ENCODE results near the gene LPAR5. TPM values are rescaled to one million over a fixed set of nuclear protein-coding genes. Genes with fewer than 3 reads are reported as not detected.

Gene LPAR5
- polyA plus RNA-seq, 1 of the 3 experiments (the other 2 are of a cell fraction): 0.03 TPM

DNA sequence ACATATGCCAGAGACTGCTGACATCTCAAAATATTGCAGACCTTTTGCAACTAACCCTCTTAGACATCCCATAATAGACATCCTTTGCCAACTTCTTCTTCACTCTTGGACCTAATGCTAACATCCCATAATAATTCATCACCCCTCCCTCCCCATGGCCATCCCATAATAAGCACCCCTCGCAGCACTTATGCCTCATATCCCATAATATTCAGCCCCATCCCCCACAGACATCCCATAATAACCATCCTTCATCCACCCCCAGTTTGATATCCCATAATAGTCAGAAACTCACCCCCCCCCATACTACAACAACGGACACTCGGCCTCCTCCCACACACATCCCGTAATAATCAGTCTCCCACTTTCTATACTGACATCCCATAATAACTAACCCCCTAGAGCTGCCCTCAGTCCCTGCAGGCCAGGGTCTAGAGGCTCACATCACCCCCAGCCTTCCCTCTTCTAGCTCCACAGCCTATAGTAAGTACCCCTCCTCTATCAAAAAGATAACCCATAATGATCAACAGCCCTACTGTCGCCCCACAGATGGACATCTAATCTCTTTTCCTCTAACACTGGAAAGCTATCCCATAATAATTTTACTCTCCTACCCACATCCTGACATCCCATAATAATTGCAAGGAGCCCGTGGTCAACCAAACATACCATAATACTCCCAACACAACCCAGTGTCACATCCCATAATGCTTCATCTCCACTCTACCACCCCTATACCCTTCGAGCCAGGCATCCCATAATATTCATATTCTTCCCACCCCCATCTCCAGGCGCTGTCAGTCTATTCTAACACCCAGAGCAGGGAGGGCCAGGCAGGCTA, 27.8 kb downstream of the LPAR5 start:
- peaks cover 33% of the 10 kb centered on the region for H4K20me1 ChIP-seq (ENCODE audit: insufficient read depth)
- peaks cover 34% of the 10 kb centered on the region for H3F3A ChIP-seq (replicated peaks; ENCODE audit: insufficient read depth)
- H3K9me3 ChIP-seq: no peaks in the 10 kb centered on the region
- H3K4me1 ChIP-seq (ENCODE audit: control insufficient read depth in 1 of 2, insufficient read depth in 2 of 2, low read depth in 1 of 2, low read length in 1 of 2): peaks cover 38 to 60% of the 10 kb centered on the region in 2 experiments
- ChIA-PET CTCF (interaction anchor here (0.8 to 1.2 kb wide), 4 partner anchors 10 to 262 kb away, joined by 3 to 7 read pairs (median 4); partner anchors contain the start of gene ZNF384), POLR2A (interaction anchor here (0.6 to 1.1 kb wide), 2 partner anchors 33 to 81 kb away, joined by 3 to 5 read pairs; partner anchors contain the start of gene ZNF384)
- WGBS (ENCODE audit: low lambda C conversion rate): 14% methylated on average over 8 of the region's 8 CpGs
- H3K4me3 ChIP-seq (ENCODE audit: low read depth in 2 of 2, low read length in 1 of 2): no peak overlapping the region
- H3K9ac ChIP-seq: no peak overlapping the region
- peak; percentile 66 for DNase-seq
- H3K27me3 ChIP-seq (ENCODE audit: insufficient read depth): no peaks in the 10 kb centered on the region
- no peaks in the 10 kb centered on the region for H3K9me2 ChIP-seq
- TF ChIP-seq, protein P1, sequence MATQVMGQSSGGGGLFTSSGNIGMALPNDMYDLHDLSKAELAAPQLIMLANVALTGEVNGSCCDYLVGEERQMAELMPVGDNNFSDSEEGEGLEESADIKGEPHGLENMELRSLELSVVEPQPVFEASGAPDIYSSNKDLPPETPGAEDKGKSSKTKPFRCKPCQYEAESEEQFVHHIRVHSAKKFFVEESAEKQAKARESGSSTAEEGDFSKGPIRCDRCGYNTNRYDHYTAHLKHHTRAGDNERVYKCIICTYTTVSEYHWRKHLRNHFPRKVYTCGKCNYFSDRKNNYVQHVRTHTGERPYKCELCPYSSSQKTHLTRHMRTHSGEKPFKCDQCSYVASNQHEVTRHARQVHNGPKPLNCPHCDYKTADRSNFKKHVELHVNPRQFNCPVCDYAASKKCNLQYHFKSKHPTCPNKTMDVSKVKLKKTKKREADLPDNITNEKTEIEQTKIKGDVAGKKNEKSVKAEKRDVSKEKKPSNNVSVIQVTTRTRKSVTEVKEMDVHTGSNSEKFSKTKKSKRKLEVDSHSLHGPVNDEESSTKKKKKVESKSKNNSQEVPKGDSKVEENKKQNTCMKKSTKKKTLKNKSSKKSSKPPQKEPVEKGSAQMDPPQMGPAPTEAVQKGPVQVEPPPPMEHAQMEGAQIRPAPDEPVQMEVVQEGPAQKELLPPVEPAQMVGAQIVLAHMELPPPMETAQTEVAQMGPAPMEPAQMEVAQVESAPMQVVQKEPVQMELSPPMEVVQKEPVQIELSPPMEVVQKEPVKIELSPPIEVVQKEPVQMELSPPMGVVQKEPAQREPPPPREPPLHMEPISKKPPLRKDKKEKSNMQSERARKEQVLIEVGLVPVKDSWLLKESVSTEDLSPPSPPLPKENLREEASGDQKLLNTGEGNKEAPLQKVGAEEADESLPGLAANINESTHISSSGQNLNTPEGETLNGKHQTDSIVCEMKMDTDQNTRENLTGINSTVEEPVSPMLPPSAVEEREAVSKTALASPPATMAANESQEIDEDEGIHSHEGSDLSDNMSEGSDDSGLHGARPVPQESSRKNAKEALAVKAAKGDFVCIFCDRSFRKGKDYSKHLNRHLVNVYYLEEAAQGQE (IDR thresholded peaks at IDR 0.05; ENCODE audit: low read depth, low read length): no peak
- TF ChIP-seq RFX5 (IDR thresholded peaks at IDR 0.05; ENCODE audit: low read length): no peak
- TF ChIP-seq, protein P2, sequence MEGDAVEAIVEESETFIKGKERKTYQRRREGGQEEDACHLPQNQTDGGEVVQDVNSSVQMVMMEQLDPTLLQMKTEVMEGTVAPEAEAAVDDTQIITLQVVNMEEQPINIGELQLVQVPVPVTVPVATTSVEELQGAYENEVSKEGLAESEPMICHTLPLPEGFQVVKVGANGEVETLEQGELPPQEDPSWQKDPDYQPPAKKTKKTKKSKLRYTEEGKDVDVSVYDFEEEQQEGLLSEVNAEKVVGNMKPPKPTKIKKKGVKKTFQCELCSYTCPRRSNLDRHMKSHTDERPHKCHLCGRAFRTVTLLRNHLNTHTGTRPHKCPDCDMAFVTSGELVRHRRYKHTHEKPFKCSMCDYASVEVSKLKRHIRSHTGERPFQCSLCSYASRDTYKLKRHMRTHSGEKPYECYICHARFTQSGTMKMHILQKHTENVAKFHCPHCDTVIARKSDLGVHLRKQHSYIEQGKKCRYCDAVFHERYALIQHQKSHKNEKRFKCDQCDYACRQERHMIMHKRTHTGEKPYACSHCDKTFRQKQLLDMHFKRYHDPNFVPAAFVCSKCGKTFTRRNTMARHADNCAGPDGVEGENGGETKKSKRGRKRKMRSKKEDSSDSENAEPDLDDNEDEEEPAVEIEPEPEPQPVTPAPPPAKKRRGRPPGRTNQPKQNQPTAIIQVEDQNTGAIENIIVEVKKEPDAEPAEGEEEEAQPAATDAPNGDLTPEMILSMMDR (IDR thresholded peaks at IDR 0.05): no peak
- no peak for TF ChIP-seq GABPA (IDR thresholded peaks at IDR 0.05; ENCODE audit: low read depth)
- TF ChIP-seq CHD2 (IDR thresholded peaks at IDR 0.05; ENCODE audit: low read length, partially characterized antibody): peak; percentile 45
- no peak for TF ChIP-seq EZH2phosphoT487 (IDR thresholded peaks at IDR 0.05; ENCODE audit: borderline replicate concordance, low read depth)
- TF ChIP-seq, protein P3, sequence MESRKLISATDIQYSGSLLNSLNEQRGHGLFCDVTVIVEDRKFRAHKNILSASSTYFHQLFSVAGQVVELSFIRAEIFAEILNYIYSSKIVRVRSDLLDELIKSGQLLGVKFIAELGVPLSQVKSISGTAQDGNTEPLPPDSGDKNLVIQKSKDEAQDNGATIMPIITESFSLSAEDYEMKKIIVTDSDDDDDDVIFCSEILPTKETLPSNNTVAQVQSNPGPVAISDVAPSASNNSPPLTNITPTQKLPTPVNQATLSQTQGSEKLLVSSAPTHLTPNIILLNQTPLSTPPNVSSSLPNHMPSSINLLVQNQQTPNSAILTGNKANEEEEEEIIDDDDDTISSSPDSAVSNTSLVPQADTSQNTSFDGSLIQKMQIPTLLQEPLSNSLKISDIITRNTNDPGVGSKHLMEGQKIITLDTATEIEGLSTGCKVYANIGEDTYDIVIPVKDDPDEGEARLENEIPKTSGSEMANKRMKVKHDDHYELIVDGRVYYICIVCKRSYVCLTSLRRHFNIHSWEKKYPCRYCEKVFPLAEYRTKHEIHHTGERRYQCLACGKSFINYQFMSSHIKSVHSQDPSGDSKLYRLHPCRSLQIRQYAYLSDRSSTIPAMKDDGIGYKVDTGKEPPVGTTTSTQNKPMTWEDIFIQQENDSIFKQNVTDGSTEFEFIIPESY (IDR thresholded peaks at IDR 0.05; ENCODE audit: borderline replicate concordance, low read depth): no peak
- TF ChIP-seq, protein P4, sequence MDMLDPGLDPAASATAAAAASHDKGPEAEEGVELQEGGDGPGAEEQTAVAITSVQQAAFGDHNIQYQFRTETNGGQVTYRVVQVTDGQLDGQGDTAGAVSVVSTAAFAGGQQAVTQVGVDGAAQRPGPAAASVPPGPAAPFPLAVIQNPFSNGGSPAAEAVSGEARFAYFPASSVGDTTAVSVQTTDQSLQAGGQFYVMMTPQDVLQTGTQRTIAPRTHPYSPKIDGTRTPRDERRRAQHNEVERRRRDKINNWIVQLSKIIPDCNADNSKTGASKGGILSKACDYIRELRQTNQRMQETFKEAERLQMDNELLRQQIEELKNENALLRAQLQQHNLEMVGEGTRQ (IDR thresholded peaks at IDR 0.05; ENCODE audit: borderline replicate concordance, low read depth, low read length): no peak
- TF ChIP-seq, protein P5, sequence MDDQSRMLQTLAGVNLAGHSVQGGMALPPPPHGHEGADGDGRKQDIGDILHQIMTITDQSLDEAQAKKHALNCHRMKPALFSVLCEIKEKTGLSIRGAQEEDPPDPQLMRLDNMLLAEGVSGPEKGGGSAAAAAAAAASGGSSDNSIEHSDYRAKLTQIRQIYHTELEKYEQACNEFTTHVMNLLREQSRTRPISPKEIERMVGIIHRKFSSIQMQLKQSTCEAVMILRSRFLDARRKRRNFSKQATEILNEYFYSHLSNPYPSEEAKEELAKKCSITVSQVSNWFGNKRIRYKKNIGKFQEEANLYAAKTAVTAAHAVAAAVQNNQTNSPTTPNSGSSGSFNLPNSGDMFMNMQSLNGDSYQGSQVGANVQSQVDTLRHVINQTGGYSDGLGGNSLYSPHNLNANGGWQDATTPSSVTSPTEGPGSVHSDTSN (IDR thresholded peaks at IDR 0.05): peak; percentile 32
- no peak for TF ChIP-seq NFIC (IDR thresholded peaks at IDR 0.05; ENCODE audit: borderline replicate concordance)
- no peak for TF ChIP-seq RXRA (IDR thresholded peaks at IDR 0.05; ENCODE audit: borderline replicate concordance, low read depth)
- no peak for TF ChIP-seq SMC3 (IDR thresholded peaks at IDR 0.05; ENCODE audit: low read depth, low read length)
- TF ChIP-seq MEF2A (IDR thresholded peaks at IDR 0.05; ENCODE audit: borderline replicate concordance, low read depth): no peak
- TF ChIP-seq GATA2 (CRISPR knock-in tag; IDR thresholded peaks at IDR 0.05): 0 out of 2 replicates have a peak, but pooled peaks have one; percentile 11
- no peak for TF ChIP-seq ELF1 (IDR thresholded peaks at IDR 0.05)
- TF ChIP-seq RCOR1 (IDR thresholded peaks at IDR 0.05; ENCODE audit: low read length): no peak
- peaks cover 10 to 15% of the 10 kb centered on the region in 2 experiments for H3K36me3 ChIP-seq (replicated peaks in 1 of 2; ENCODE audit: control insufficient read depth in 1 of 2, insufficient read depth in 2 of 2, low read length in 1 of 2)
- H3K27ac ChIP-seq (ENCODE audit: low read depth in 2 of 2, low read length in 1 of 2): peak overlapping the region; percentile 41 to 54
- peaks cover 39% of the 10 kb centered on the region for H3K79me2 ChIP-seq (ENCODE audit: insufficient read depth)
- peak overlapping the region; percentile 25; the same call in 1 of the 2 replicates for H2AFZ ChIP-seq (ENCODE audit: low read depth)
- H3K4me2 ChIP-seq: no peak overlapping the region
